K562 (cell line): ENCODE results near the gene NAPEPLD.
"Not testable (repeated sequence)": the region's sequence is repeated elsewhere in the genome, so short reads cannot be mapped to it uniquely, and the experiment has no call there.

ENCODE experiments used
- CEBPZ ChIP-seq: fragments of 150-350 bp; IDR thresholded peaks from 2 replicates; pipeline ENCODE4 v1.6.1; 2014; ENCODE audit warnings: low read depth, mild to moderate bottlenecking, low read length, borderline replicate concordance
- CREB1 ChIP-seq, 2 experiments: sonication (generic) in 1 of 2; formaldehyde crosslinking in 1 of 2; IDR thresholded peaks; 2 replicates each; pipeline versions ENCODE4 v1.6.1 to v1.8.0; 2012 to 2022; ENCODE audit warnings: inconsistent platforms in 1 of 2, mild to moderate bottlenecking in 1 of 2, missing genetic modification reagents in 1 of 2, moderate library complexity in 1 of 2
- CTCF ChIP-seq, 3 experiments: IDR thresholded peaks in 2 of 3; conservative IDR thresholded peaks in 1 of 3; 2 replicates each; pipeline ENCODE4 v1.5.1; 2011 to 2012; ENCODE audit warnings: low read length in 3 of 3, mild to moderate bottlenecking in 3 of 3, control low read depth in 2 of 3, improper control_type of control experiment in 1 of 3, inconsistent platforms in 1 of 3, low read depth in 1 of 3, mixed read lengths in 1 of 3, moderate library complexity in 1 of 3; ENCODE audit not compliant: insufficient read depth in 2 of 3
- EP300 ChIP-seq: IDR thresholded peaks from 2 replicates; pipeline ENCODE4 v1.6.1; 2012; ENCODE audit warnings: low read length, improper control_type of control experiment
- HDAC2 ChIP-seq: fragments of 450-650 bp; IDR thresholded peaks from 2 replicates; pipeline ENCODE4 v1.6.1; 2016; ENCODE audit warnings: mild to moderate bottlenecking
- MEIS2 ChIP-seq: fragments of 450-650 bp; IDR thresholded peaks from 2 replicates; pipeline ENCODE4 v1.6.1; 2014; ENCODE audit warnings: mild to moderate bottlenecking; ENCODE audit not compliant: partially characterized antibody
- MLX ChIP-seq, 2 experiments: fragments of 450-650 bp in 1 of 2; sonication (generic) in 1 of 2; formaldehyde crosslinking; conservative IDR thresholded peaks; 2 replicates each; pipeline versions ENCODE4 v1.4.0 to v1.8.1; 2020 to 2022; ENCODE audit warnings: mild to moderate bottlenecking in 1 of 2, missing genetic modification reagents in 1 of 2
- MYC ChIP-seq, 2 experiments: fragments of 250-450 bp in 1 of 2; sonication (Bioruptor Pico) in 1 of 2; IDR thresholded peaks; 2 replicates each; pipeline versions ENCODE4 v1.5.1 to v1.6.1; 2012 to 2021; ENCODE audit warnings: low read depth in 2 of 2, borderline replicate concordance in 1 of 2, improper control_type of control experiment in 1 of 2, low read length in 1 of 2, mild to moderate bottlenecking in 1 of 2, moderate library complexity in 1 of 2
- SIRT6 ChIP-seq: IDR thresholded peaks from one replicate; pipeline ENCODE4 v1.6.1; 2012; ENCODE audit warnings: low read depth, mild to moderate bottlenecking, control low read depth, inconsistent platforms, low read length, moderate library complexity
- TCFL5 ChIP-seq: fragments of 250-450 bp; sonication (Bioruptor Pico); conservative IDR thresholded peaks from 2 replicates; pipeline ENCODE4 v1.6.1; 2021; ENCODE audit warnings: mild to moderate bottlenecking, moderate library complexity, matching md5 sums
- TFE3 ChIP-seq: fragments of 450-650 bp; formaldehyde crosslinking; IDR thresholded peaks from 2 replicates; pipeline ENCODE4 v1.4.0; 2020; ENCODE audit warnings: mild to moderate bottlenecking, mixed read lengths

- not testable (repeated sequence) for TF ChIP-seq CTCF (IDR thresholded peaks at IDR 0.05 in 2 of 3, conservative IDR thresholded peaks at IDR 0.05 in 1 of 3; ENCODE audit: insufficient read depth in 2 of 3, low read depth in 1 of 3, low read length in 3 of 3); CREB1 (IDR thresholded peaks at IDR 0.05); CREB1 (CRISPR knock-in tag; IDR thresholded peaks at IDR 0.05); EP300; MYC (IDR thresholded peaks at IDR 0.05; ENCODE audit: low read depth, low read length); MYC (CRISPR knock-in tag; IDR thresholded peaks at IDR 0.05; ENCODE audit: borderline replicate concordance, low read depth); TCFL5 (CRISPR knock-in tag); CEBPZ; TFE3; HDAC2; SIRT6; MEIS2; MLX (CRISPR knock-in tag; conservative IDR thresholded peaks at IDR 0.05)
Observed at GRCh38 chr7:103155331-103156024, 6.6 kb upstream of the NAPEPLD start.
